GM23248 (cell line): ENCODE results near the gene GARIN3. TPM values are rescaled to one million over a fixed set of nuclear protein-coding genes. Genes with fewer than 3 reads are reported as not detected.

ENCODE experiments used
- DNase-seq: peaks from one replicate; pipeline ENCODE4 v3.0.0-alpha.2; 2015
- H2AFZ ChIP-seq: fragments of 200-600 bp; sonication (generic); 2 replicates; pipeline ENCODE4 v1.6.1; 2016; ENCODE audit warnings: antibody characterized with exemption
- H3F3A ChIP-seq: fragments of 200-600 bp; sonication (generic); 2 replicates; pipeline ENCODE4 v1.6.1; 2016; ENCODE audit warnings: mild to moderate bottlenecking, antibody characterized with exemption, mixed run types; ENCODE audit not compliant: insufficient read depth
- H3K27ac ChIP-seq: fragments of 200-600 bp; sonication (generic); 2 replicates; pipeline ENCODE4 v1.5.1; 2016; ENCODE audit warnings: mild to moderate bottlenecking
- H3K27me3 ChIP-seq: fragments of 200-600 bp; sonication (generic); replicated peaks from 2 replicates; pipeline ENCODE4 v1.6.1; 2016; ENCODE audit warnings: mild to moderate bottlenecking; ENCODE audit not compliant: insufficient read depth
- H3K36me3 ChIP-seq: fragments of 200-600 bp; sonication (generic); 2 replicates; pipeline ENCODE4 v1.6.1; 2016; ENCODE audit warnings: low read depth, mild to moderate bottlenecking
- H3K4me1 ChIP-seq: fragments of 200-600 bp; sonication (generic); 2 replicates; pipeline ENCODE4 v1.6.1; 2016; ENCODE audit warnings: mild to moderate bottlenecking; ENCODE audit not compliant: insufficient read depth
- H3K4me2 ChIP-seq: fragments of 200-600 bp; sonication (generic); one replicate; pipeline ENCODE4 v1.6.1; 2016; ENCODE audit warnings: mild to moderate bottlenecking; ENCODE audit not compliant: unreplicated experiment
- H3K4me3 ChIP-seq: fragments of 200-600 bp; sonication (generic); 2 replicates; pipeline ENCODE4 v1.5.1; 2016; ENCODE audit warnings: mild to moderate bottlenecking
- H3K79me2 ChIP-seq: fragments of 200-600 bp; sonication (generic); 2 replicates; pipeline ENCODE4 v1.6.1; 2016; ENCODE audit warnings: mild to moderate bottlenecking; ENCODE audit not compliant: insufficient read depth
- H3K9ac ChIP-seq: fragments of 200-600 bp; sonication (generic); 2 replicates; pipeline ENCODE4 v1.6.1; 2016; ENCODE audit warnings: mild to moderate bottlenecking
- H3K9me2 ChIP-seq: fragments of 200-600 bp; sonication (generic); 2 replicates; pipeline ENCODE4 v1.6.1; 2016; ENCODE audit warnings: mixed run types, mild to moderate bottlenecking, moderate library complexity; ENCODE audit not compliant: insufficient read depth
- H3K9me3 ChIP-seq: fragments of 200-600 bp; sonication (generic); one replicate; pipeline ENCODE4 v1.6.1; 2017; ENCODE audit warnings: low read depth
- H4K20me1 ChIP-seq: fragments of 200-600 bp; sonication (generic); 2 replicates; pipeline ENCODE4 v1.6.0; 2016; ENCODE audit not compliant: insufficient read depth
- EZH2 ChIP-seq: fragments of 200-600 bp; sonication (generic); IDR thresholded peaks from 2 replicates; pipeline ENCODE4 v1.6.1; 2018; ENCODE audit warnings: antibody characterized with exemption, mild to moderate bottlenecking; ENCODE audit not compliant: insufficient read depth, poor library complexity, severe bottlenecking
- EZH2phosphoT487 ChIP-seq: fragments of 200-600 bp; sonication (generic); IDR thresholded peaks from 2 replicates; pipeline ENCODE4 v1.6.1; 2018; ENCODE audit warnings: antibody characterized with exemption, moderate library complexity, mild to moderate bottlenecking, low read depth; ENCODE audit not compliant: insufficient read depth
- WGBS, 2 experiments: methylation state at CpG; one replicate each; pipeline ENCODE4 v1.1.6; 2015 to 2017; ENCODE audit warnings: low lambda C conversion rate in 2 of 2, low coverage in 1 of 2; ENCODE audit errors: missing lambda C conversion rate in 2 of 2; 5-methylcytosine and 5-hydroxymethylcytosine counted together
- in situ Hi-C: fragments of 300-500 bp; cut with MboI; formaldehyde crosslinking; loops from 2 replicates; pipeline ENCODE4 v1.15.0; 2020
- polyA plus RNA-seq: library from polyadenylated mRNA; unstranded; fragments of >200 nt; fragmentation: Nextera tagmentation; extraction: Ambion mirVana; gene quantifications from 2 replicates; pipeline ENCODE4 v1.2.1, GENCODE V29; 2016
- total RNA-seq: library from RNA; depleted of rRNA; stranded (reverse); fragments of >200 nt; shearing (Covaris generic); gene quantifications from 2 replicates; pipeline ENCODE4 v1.2.3, GENCODE V29; 2014

Gene GARIN3
- total and polyA plus RNA-seq, 2 experiments from 2014 or later, result not detected

DNA sequence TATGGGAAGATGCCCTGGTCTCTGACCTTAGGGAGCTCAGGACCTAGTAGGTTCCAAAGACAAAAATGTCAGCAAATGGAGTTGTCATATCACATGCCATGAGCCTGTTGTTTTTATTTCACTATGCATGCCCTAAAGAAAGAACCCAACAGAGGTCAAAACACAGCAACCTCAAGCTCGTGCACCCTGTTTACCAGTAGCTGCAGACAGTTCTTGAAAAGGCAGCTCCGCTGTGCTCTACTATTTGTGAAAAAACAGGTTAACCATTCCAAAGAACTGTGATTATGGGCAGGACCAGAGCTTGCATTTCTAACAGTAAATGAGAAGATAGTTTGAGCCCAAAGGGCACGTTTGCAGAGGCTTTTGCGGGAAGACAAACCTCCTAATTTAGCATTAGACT, 37.4 kb upstream of the GARIN3 start:
- Histone ChIP-seq H4K20me1 (no peaks in the 10 kb centered on the region), H3K9me3 (no peaks in the 10 kb centered on the region), H3K27ac (no peak overlapping the region), H3K79me2 (no peaks in the 10 kb centered on the region), H3K4me2 (no peak overlapping the region), H3K4me1 (no peaks in the 10 kb centered on the region), H2AFZ (no peak overlapping the region), H3K36me3 (no peaks in the 10 kb centered on the region), H3K9me2 (no peaks in the 10 kb centered on the region), H3K9ac (no peak overlapping the region), H3F3A (no peaks in the 10 kb centered on the region), H3K27me3 (peaks cover 19% of the 10 kb centered on the region), H3K4me3 (no peak overlapping the region)
- in situ Hi-C loops, result no loop called here
- DNase-seq, result no peak
- 45 to 51% methylated on average over 4 of the region's 4 CpGs for WGBS, 2 experiments
- TF ChIP-seq EZH2phosphoT487 (no peak), EZH2 (no peak)

DNA sequence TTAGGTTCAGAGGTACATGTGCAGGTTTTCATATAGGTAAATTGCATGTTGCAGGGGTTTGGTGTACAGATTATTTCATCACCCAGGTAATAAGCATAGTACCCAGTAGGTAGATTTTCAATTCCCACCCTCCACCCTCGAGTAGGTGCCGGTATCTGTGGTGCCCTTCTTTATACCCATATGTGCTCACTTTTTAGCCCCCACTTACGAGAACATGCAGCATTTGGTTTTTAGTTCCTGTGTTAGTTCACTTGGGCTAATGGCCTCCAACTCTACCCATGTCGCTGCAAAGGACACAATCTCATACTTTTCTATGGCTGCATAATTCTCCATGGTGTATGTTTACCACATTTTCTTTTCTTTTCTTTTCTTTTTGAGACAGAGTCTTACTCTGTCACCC, 35.8 kb upstream of the GARIN3 start:
- Histone ChIP-seq H3K9ac (no peak overlapping the region), H2AFZ (no peak overlapping the region), H3K36me3 (no peaks in the 10 kb centered on the region), H4K20me1 (no peaks in the 10 kb centered on the region), H3K4me2 (no peak overlapping the region), H3K27ac (no peak overlapping the region), H3K4me3 (no peak overlapping the region), H3F3A (no peaks in the 10 kb centered on the region), H3K9me3 (no peaks in the 10 kb centered on the region), H3K4me1 (no peaks in the 10 kb centered on the region), H3K79me2 (no peaks in the 10 kb centered on the region), H3K27me3 (peaks cover 35% of the 10 kb centered on the region), H3K9me2 (no peaks in the 10 kb centered on the region)
- in situ Hi-C loops, result no loop called here
- TF ChIP-seq EZH2, result no peak
- no peak for TF ChIP-seq EZH2phosphoT487
- 23 to 36% methylated on average over 4 of the region's 4 CpGs for WGBS, 2 experiments
- DNase-seq, result no peak

DNA sequence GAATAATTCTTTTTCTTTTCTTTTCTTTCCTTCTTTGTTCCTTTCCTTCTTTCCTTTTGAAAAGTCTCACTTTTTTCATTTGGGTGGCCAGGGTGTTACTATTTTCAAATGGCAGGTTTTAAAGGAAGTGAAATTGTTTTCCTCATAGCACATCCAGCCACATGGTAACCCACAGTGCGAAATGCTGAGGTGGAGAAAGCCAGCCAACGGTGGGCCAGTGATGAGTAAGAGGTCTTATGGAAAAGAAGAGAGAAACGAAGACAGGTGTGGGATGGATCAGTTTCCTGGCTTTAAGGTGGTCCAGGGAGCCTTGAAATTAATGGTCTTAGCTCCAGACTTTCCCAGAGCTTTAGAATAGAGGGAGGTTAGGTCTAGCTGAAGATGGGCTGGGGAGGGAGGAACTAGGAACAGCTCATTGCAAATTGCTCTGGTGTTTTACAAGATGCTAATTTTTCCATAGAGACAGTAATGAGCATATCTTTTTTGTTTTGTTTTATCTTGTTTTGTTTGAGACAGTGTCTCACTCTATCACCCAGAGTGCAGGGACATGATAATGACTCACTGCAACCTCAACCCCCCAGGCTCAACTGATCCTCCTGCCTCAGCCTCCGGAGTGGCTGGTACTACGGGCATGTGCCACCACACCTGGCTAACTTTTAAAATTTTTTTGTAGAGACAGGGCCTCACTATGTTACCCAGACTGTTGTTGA, 32.4 kb upstream of the GARIN3 start:
- TF ChIP-seq EZH2 (no peak), EZH2phosphoT487 (no peak)
- Histone ChIP-seq H3K79me2 (no peaks in the 10 kb centered on the region), H3K9me2 (no peaks in the 10 kb centered on the region), H3K9ac (no peak overlapping the region), H3K4me2 (no peak overlapping the region), H3K4me1 (no peaks in the 10 kb centered on the region), H3F3A (no peaks in the 10 kb centered on the region), H3K27ac (no peak overlapping the region), H3K4me3 (no peak overlapping the region), H4K20me1 (no peaks in the 10 kb centered on the region), H3K36me3 (no peaks in the 10 kb centered on the region), H3K9me3 (no peaks in the 10 kb centered on the region), H2AFZ (no peak overlapping the region), H3K27me3 (peaks cover 63% of the 10 kb centered on the region)
- in situ Hi-C loops, result no loop called here
- no peak for DNase-seq
- 30 to 37% methylated on average over 5 of the region's 5 CpGs for WGBS, 2 experiments

DNA sequence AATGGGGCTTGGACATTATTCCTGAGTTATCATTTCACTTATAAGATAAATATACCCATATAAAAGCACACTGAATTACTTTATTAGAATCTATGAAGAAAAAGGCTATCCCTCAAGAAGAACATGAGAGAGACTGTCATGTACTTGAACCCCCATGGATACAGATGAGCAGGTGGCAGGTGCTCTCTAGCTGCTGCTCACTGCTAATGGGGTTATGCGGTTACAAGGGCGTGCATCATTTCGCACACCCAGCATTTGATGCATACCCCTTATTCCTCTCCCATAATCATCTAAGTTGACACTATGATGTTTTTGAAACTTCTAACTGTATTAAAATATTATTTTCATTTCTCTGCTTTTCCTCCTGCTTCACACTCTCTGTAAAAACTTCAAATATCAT, 31.0 kb upstream of the GARIN3 start:
- H3K79me2 ChIP-seq, result no peaks in the 10 kb centered on the region
- no peak for TF ChIP-seq EZH2
- no peak for TF ChIP-seq EZH2phosphoT487
- H3K27me3 ChIP-seq, result peaks cover 71% of the 10 kb centered on the region
- no peaks in the 10 kb centered on the region for H3K9me3 ChIP-seq
- no peaks in the 10 kb centered on the region for H3F3A ChIP-seq
- no peaks in the 10 kb centered on the region for H4K20me1 ChIP-seq
- in situ Hi-C loops, result no loop called here
- H3K4me3 ChIP-seq, result no peak overlapping the region
- H3K4me1 ChIP-seq, result no peaks in the 10 kb centered on the region
- WGBS, 2 experiments, result 56 to 77% methylated on average over 3 of the region's 3 CpGs
- H3K9me2 ChIP-seq, result no peaks in the 10 kb centered on the region
- H3K4me2 ChIP-seq, result no peak overlapping the region
- no peak for DNase-seq
- H3K9ac ChIP-seq, result no peak overlapping the region
- no peak overlapping the region for H2AFZ ChIP-seq
- no peaks in the 10 kb centered on the region for H3K36me3 ChIP-seq
- no peak overlapping the region for H3K27ac ChIP-seq

DNA sequence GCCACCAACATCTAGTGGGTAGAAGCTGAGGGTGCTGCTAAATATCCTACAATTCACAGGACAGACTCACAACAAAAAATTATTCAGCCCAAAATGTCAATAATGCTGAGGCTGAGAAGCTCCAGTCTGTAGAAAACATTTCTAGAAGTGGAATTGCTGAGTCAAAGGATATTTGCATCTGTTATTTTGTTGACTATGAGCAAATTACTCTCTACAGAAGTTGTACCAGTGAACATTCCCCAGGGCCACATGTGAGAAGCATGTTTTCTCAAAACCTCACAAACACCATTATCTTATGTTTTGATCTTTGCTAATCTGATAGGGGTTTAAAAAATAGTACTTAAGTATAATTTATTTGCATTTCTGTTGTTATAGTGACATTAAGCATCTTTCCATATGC, 30.0 kb upstream of the GARIN3 start:
- Histone ChIP-seq H2AFZ (no peak overlapping the region), H3K9me2 (no peaks in the 10 kb centered on the region), H4K20me1 (no peaks in the 10 kb centered on the region), H3K79me2 (no peaks in the 10 kb centered on the region), H3F3A (no peaks in the 10 kb centered on the region), H3K27me3 (peaks cover 72% of the 10 kb centered on the region), H3K36me3 (no peaks in the 10 kb centered on the region), H3K27ac (no peak overlapping the region), H3K9me3 (no peaks in the 10 kb centered on the region), H3K9ac (no peak overlapping the region), H3K4me3 (no peak overlapping the region), H3K4me1 (no peaks in the 10 kb centered on the region), H3K4me2 (no peak overlapping the region)
- in situ Hi-C loops, result no loop called here
- TF ChIP-seq EZH2, result no peak
- no peak for TF ChIP-seq EZH2phosphoT487
- DNase-seq, result no peak
